Melanocyte of skin (primary cell): ENCODE data around the gene TIMP3. TPM values are rescaled to one million over a fixed set of nuclear protein-coding genes. Genes with fewer than 3 reads are reported as not detected.

Experiments used
- total RNA-seq, 2 donors: library from RNA; depleted of rRNA; stranded (reverse); fragments of >200 nt; gene quantifications; 2 replicates each; pipeline ENCODE4 v1.2.3, GENCODE V29; 2012

Gene TIMP3
- 10 to 100 TPM; 23.4 to 91.6 TPM for total RNA-seq

DNA sequence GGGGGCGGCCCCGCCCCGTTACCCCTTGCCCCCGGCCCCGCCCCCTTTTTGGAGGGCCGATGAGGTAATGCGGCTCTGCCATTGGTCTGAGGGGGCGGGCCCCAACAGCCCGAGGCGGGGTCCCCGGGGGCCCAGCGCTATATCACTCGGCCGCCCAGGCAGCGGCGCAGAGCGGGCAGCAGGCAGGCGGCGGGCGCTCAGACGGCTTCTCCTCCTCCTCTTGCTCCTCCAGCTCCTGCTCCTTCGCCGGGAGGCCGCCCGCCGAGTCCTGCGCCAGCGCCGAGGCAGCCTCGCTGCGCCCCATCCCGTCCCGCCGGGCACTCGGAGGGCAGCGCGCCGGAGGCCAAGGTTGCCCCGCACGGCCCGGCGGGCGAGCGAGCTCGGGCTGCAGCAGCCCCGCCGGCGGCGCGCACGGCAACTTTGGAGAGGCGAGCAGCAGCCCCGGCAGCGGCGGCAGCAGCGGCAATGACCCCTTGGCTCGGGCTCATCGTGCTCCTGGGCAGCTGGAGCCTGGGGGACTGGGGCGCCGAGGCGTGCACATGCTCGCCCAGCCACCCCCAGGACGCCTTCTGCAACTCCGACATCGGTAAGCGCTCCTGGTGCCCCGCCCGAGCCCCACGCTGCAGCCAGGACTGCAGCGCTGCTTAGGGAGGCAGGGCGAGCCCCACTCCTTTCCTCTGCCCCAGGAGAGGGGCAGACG is at the start of gene TIMP3:
TIMP3 (plus strand) TSS at position 169 of the 700 bp plus-strand sequence; CDS start at position 466, 297 bp downstream.

